Dedifferentiated amniotic fluid mesenchymal stem cell (primary cell): ENCODE data around the gene VWCE.
"Not testable (repeated sequence)": the region's sequence is repeated elsewhere in the genome, so short reads cannot be mapped to it uniquely, and the experiment has no call there.

Source experiments
- DNase-seq: peaks from one replicate; pipeline ENCODE4 v3.0.0-alpha.2; 2016; ENCODE audit errors: extremely low spot score

The VWCE gene

GRCh38 chr11:61254403-61255025 is 40.6 kb downstream of the VWCE start:
- DNase-seq, result peak; percentile 31

- not testable (repeated sequence) for DNase-seq
These were observed 42.8 kb downstream of the VWCE start for GRCh38 chr11:61252332-61252731.

GRCh38 chr11:61250796-61251765 is 44.0 kb downstream of the VWCE start:
- DNase-seq, result not testable (repeated sequence)

GRCh38 chr11:61249201-61249600 is 45.9 kb downstream of the VWCE start:
- DNase-seq, result not testable (repeated sequence)

GRCh38 chr11:61248071-61248470 is 47.0 kb downstream of the VWCE start:
- not testable (repeated sequence) for DNase-seq

GRCh38 chr11:61245284-61245964 is 49.7 kb downstream of the VWCE start:
- not testable (repeated sequence) for DNase-seq

GRCh38 chr11:61241526-61241925 is 53.6 kb downstream of the VWCE start:
- DNase-seq, result not testable (repeated sequence)

GRCh38 chr11:61240875-61241274 is 54.2 kb downstream of the VWCE start, which contains the start of gene PGA5:
Gene PGA5, plus strand, starts transcription at chr11:61241175. Its CDS starts 52 bp downstream, at chr11:61241227.
- not testable (repeated sequence) for DNase-seq

- DNase-seq, result not testable (repeated sequence)
These were observed 54.8 kb downstream of the VWCE start for GRCh38 chr11:61240288-61240687.

GRCh38 chr11:61237130-61237529 is 58.0 kb downstream of the VWCE start:
- not testable (repeated sequence) for DNase-seq

- not testable (repeated sequence) for DNase-seq
These were observed 62.5 kb downstream of the VWCE start for GRCh38 chr11:61232548-61233145.

- not testable (repeated sequence) for DNase-seq
These were observed 63.5 kb downstream of the VWCE start for GRCh38 chr11:61231585-61231984.

- DNase-seq, result not testable (repeated sequence)
These were observed 64.1 kb downstream of the VWCE start for GRCh38 chr11:61231033-61231432.

GRCh38 chr11:61229458-61229857 is 65.7 kb downstream of the VWCE start:
- not testable (repeated sequence) for DNase-seq

GRCh38 chr11:61226457-61227137 is 68.5 kb downstream of the VWCE start:
- not testable (repeated sequence) for DNase-seq

- not testable (repeated sequence) for DNase-seq
These were observed 72.4 kb downstream of the VWCE start for GRCh38 chr11:61222692-61223091.

GRCh38 chr11:61222047-61222446 is 73.1 kb downstream of the VWCE start, which contains the start of gene PGA4:
Gene PGA4, plus strand, starts transcription at chr11:61222347. Its CDS starts 54 bp downstream, at chr11:61222401.
- not testable (repeated sequence) for DNase-seq

- not testable (repeated sequence) for DNase-seq
These were observed 76.1 kb downstream of the VWCE start for GRCh38 chr11:61219016-61219415.

- DNase-seq, result not testable (repeated sequence)
These were observed 76.8 kb downstream of the VWCE start for GRCh38 chr11:61218306-61218705.

GRCh38 chr11:61213711-61214324 is 81.3 kb downstream of the VWCE start:
- not testable (repeated sequence) for DNase-seq
